LNCaP clone FGC (cell line): ENCODE data around the gene PRIMA1.

Experiments used
- DNase-seq: peaks from one replicate; pipeline ENCODE4 v3.0.0-alpha.2; 2011; ENCODE audit warnings: low read depth
- H3K4me3 ChIP-seq: 2 replicates; pipeline ENCODE4 v1.5.1; 2011; ENCODE audit warnings: mild to moderate bottlenecking, low read depth, low read length, control low read depth
- CTCF ChIP-seq: IDR thresholded peaks from 2 replicates; pipeline ENCODE4 v1.5.1; 2012; ENCODE audit warnings: mild to moderate bottlenecking; ENCODE audit not compliant: control insufficient read depth, insufficient read depth; ENCODE audit errors: extremely low read depth

The PRIMA1 gene

GRCh38 chr14:93747560-93747959 is 40.7 kb downstream of the PRIMA1 start:
- no peak for TF ChIP-seq CTCF
- H3K4me3 ChIP-seq = no peak overlapping the region
- DNase-seq = no peak

GRCh38 chr14:93747102-93747501 is 41.2 kb downstream of the PRIMA1 start:
- no peak for DNase-seq
- no peak for TF ChIP-seq CTCF
- H3K4me3 ChIP-seq = no peak overlapping the region

- no peak for DNase-seq
- no peak overlapping the region for H3K4me3 ChIP-seq
- TF ChIP-seq CTCF = no peak
These were observed 42.5 kb downstream of the PRIMA1 start for GRCh38 chr14:93745603-93746273.

- TF ChIP-seq CTCF = no peak
- no peak overlapping the region for H3K4me3 ChIP-seq
- no peak for DNase-seq
These were observed 43.4 kb downstream of the PRIMA1 start for GRCh38 chr14:93744876-93745275.

- TF ChIP-seq CTCF = no peak
- no peak overlapping the region for H3K4me3 ChIP-seq
These were observed 44.1 kb downstream of the PRIMA1 start for GRCh38 chr14:93744176-93744575.

GRCh38 chr14:93743270-93744060 is 44.8 kb downstream of the PRIMA1 start:
- no peak for DNase-seq
- H3K4me3 ChIP-seq = no peak overlapping the region
- no peak for TF ChIP-seq CTCF

More at GRCh38 chr14:93744176-93744575, 44.1 kb downstream of the PRIMA1 start:
- DNase-seq = no peak
